ENCODE data around the gene CSF2RB.

DNA sequence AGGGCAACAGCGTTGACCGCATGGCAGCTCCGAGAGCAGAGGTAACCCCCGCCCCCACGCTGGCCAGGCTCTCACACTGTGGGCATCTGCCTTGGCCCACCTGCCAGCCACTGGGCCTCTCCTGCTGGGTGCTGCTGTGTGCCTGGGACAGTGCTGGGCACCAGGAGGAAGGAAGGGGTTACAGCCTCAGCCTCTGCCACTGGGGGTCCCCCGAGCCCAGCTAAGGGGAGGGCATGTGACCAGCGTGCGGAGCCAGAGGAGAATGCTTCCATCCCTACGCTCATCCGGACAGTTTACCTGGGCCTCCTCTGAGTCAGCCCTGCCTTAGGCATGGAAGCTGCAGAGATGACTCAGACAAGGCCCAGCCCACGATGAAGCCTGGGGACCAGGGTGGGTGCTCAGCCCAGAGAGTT, 41.8 kb upstream of the CSF2RB start:
- TF ChIP-seq POLR2AphosphoS5 (IDR thresholded peaks at IDR 0.05; ENCODE audit: low read depth, low read length) (no peak), POLR2A (IDR thresholded peaks at IDR 0.05; ENCODE audit: low read depth, low read length) (no peak), TAF1 (IDR thresholded peaks at IDR 0.05; ENCODE audit: low read depth, low read length) (no peak)
